RWPE2 (cell line): ENCODE measurements around the gene PCDH15.

Experiments used
- ATAC-seq: fragments of 200-7000 bp; cut with Tn5 transposase; 3 replicates; pipeline ENCODE4 v1.9.1; 2021; ENCODE audit warnings: low read depth
- DNase-seq: peaks from one replicate; pipeline ENCODE4 v3.0.0-alpha.2; 2020; ENCODE audit warnings: low spot score
- H3K27ac ChIP-seq: fragments of 450-650 bp; 2 replicates; pipeline ENCODE4 v1.5.1; 2017; ENCODE audit warnings: mild to moderate bottlenecking; ENCODE audit not compliant: poor library complexity, severe bottlenecking
- H3K27me3 ChIP-seq: fragments of 250-450 bp; sonication (Bioruptor Pico); 2 replicates; pipeline ENCODE4 v1.5.1; 2021; ENCODE audit warnings: mild to moderate bottlenecking, moderate library complexity; ENCODE audit not compliant: insufficient read depth, poor library complexity, severe bottlenecking
- H3K36me3 ChIP-seq: fragments of 250-450 bp; sonication (Bioruptor Pico); 2 replicates; pipeline ENCODE4 v1.5.1; 2020; ENCODE audit warnings: low read depth, mild to moderate bottlenecking, moderate library complexity
- H3K4me1 ChIP-seq: fragments of 250-450 bp; sonication (Bioruptor Pico); 2 replicates; pipeline ENCODE4 v1.5.1; 2021; ENCODE audit warnings: mild to moderate bottlenecking, moderate library complexity; ENCODE audit not compliant: insufficient read depth, poor library complexity, severe bottlenecking
- H3K4me3 ChIP-seq: fragments of 250-450 bp; sonication (Bioruptor Pico); 2 replicates; pipeline ENCODE4 v1.5.1; 2021; ENCODE audit warnings: mild to moderate bottlenecking, moderate library complexity; ENCODE audit not compliant: severe bottlenecking
- H3K9me3 ChIP-seq: fragments of 250-450 bp; sonication (Bioruptor Pico); 2 replicates; pipeline ENCODE4 v1.5.1; 2021; ENCODE audit warnings: mild to moderate bottlenecking, moderate library complexity; ENCODE audit not compliant: severe bottlenecking
- TF ChIP-seq, protein P1 (sequence below): fragments of 450-650 bp; IDR thresholded peaks from one replicate; pipeline ENCODE4 v1.5.1; 2017; ENCODE audit warnings: mild to moderate bottlenecking, moderate library complexity; ENCODE audit not compliant: poor library complexity, severe bottlenecking

The PCDH15 gene

DNA sequence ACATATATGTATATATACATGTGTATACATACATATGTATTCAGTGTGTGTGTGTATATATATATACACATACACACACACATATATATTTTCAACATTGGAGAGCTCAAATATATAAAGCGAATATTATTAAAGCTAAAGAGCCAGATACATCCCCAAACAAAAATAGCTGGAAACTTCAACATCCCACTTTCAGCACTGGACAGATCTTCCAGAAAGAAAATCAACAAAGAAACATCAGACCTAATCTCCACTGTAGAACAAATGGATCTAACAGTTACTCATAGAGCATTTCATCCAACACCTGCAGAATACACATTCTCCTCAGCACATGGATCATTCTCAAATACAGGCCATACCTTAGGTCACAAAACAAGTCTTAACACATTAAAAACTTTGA lies 799.0 kb downstream of the PCDH15 start:
- H3K9me3 ChIP-seq = no peaks in the 10 kb centered on the region
- ATAC-seq (no peak), DNase-seq (no peak)
- TF ChIP-seq, protein P1, sequence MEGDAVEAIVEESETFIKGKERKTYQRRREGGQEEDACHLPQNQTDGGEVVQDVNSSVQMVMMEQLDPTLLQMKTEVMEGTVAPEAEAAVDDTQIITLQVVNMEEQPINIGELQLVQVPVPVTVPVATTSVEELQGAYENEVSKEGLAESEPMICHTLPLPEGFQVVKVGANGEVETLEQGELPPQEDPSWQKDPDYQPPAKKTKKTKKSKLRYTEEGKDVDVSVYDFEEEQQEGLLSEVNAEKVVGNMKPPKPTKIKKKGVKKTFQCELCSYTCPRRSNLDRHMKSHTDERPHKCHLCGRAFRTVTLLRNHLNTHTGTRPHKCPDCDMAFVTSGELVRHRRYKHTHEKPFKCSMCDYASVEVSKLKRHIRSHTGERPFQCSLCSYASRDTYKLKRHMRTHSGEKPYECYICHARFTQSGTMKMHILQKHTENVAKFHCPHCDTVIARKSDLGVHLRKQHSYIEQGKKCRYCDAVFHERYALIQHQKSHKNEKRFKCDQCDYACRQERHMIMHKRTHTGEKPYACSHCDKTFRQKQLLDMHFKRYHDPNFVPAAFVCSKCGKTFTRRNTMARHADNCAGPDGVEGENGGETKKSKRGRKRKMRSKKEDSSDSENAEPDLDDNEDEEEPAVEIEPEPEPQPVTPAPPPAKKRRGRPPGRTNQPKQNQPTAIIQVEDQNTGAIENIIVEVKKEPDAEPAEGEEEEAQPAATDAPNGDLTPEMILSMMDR = no peak
- H3K36me3 ChIP-seq = no peaks in the 10 kb centered on the region
- no peaks in the 10 kb centered on the region for H3K4me1 ChIP-seq
- peaks cover 6% of the 10 kb centered on the region for H3K27me3 ChIP-seq
- H3K27ac ChIP-seq = no peak overlapping the region
- no peak overlapping the region for H3K4me3 ChIP-seq

DNA sequence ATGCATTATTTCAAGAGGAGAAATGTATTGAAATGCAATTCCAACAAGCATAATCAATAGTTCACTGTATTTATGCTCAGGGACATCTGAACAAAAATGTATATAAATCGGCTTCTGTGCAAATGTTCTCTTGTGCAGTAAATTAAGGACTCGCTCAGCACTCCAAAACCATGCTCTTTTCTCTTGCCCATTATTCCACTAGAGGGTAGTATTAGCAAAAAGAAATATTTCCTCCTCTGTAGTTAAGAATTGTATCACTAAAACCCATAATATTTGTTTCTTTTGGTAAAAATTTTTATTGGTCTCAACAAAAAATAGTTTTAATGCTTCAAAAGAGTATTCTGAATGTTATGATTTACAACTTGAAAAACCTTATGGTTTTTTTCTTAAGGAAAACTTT lies 803.1 kb downstream of the PCDH15 start:
- Histone ChIP-seq H3K4me1 (no peaks in the 10 kb centered on the region), H3K27ac (no peak overlapping the region), H3K27me3 (peaks cover 6% of the 10 kb centered on the region), H3K9me3 (no peaks in the 10 kb centered on the region), H3K36me3 (no peaks in the 10 kb centered on the region), H3K4me3 (no peak overlapping the region)
- no peak for DNase-seq
- peak; percentile 35; the same call in 1 of the 3 replicates for ATAC-seq
- TF ChIP-seq, protein P1 = peak; percentile 62

DNA sequence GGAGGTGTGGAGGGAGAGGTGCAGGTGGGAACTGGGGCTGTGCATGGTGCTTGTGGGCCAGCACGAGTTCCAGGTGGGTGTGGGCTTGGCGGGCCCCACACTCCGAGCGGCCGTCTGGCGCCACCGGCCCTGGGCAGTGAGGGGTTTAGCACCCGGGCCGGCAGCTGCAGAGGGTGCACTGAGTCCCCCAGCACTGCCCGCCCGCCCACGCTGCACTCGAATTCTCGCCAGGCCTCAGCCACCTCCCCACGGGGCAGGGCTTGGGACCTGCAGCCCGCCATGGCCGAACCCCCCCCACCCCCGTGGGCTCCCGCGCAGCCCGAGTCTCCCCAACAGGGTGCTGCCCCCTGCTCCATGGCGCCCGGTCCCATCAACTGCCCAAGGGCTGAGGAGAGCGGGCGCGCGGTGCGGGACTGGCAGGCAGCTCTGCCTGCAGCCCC lies 810.2 kb downstream of the PCDH15 start:
- Histone ChIP-seq H3K9me3 (no peaks in the 10 kb centered on the region), H3K4me3 (no peak overlapping the region), H3K36me3 (no peaks in the 10 kb centered on the region), H3K27ac (no peak overlapping the region), H3K27me3 (no peaks in the 10 kb centered on the region), H3K4me1 (no peaks in the 10 kb centered on the region)
- ATAC-seq (no peak), DNase-seq (no peak)
- TF ChIP-seq, protein P1 = no peak

DNA sequence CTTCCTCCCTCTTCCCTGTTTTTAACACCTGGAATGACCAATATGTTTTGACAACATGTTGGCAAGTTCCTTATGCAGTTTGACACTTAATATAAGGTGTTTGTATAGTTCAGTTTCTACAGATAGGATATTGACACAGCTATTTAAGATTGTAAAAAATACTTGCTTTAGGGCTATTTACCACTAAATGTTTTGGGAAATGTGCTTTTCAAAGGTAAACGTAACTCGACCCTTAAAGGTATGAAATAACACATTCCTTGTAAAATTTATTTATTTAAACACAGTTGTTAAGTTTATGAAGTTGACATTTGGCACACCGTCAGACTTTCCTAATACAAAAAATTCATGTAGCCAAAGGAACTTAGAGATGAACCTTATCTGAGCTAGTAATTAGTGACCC lies 817.6 kb downstream of the PCDH15 start:
- no peaks in the 10 kb centered on the region for H3K9me3 ChIP-seq
- TF ChIP-seq, protein P1 = no peak
- DNase-seq = no peak

DNA sequence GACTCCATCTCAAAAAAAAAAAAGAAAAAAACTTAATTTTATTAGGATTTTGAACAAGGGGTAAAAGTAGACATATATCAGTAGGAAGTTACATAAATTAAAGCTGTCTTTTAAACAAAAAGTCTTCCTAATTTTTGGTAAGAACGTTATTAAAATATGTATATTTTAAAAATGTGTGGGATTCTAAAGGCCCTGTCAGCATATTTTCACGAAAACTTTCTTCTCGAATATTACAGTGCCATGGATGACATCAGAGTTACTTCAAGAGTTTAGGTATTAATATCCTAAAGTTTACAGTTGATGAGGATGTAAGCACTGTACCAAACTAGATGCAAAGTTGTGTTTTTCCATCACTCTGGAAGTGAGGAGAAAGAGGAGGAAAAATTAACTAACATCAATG lies 820.8 kb downstream of the PCDH15 start:
- no peaks in the 10 kb centered on the region for H3K27me3 ChIP-seq
- H3K36me3 ChIP-seq = no peaks in the 10 kb centered on the region
- no peaks in the 10 kb centered on the region for H3K9me3 ChIP-seq
- TF ChIP-seq, protein P1 = no peak
- H3K27ac ChIP-seq = no peak overlapping the region
- H3K4me3 ChIP-seq = no peak overlapping the region
- no peak for ATAC-seq
- H3K4me1 ChIP-seq = no peaks in the 10 kb centered on the region
- DNase-seq = no peak

More for the DNA sequence above, 817.6 kb downstream of the PCDH15 start:
- H3K4me1 ChIP-seq = no peaks in the 10 kb centered on the region
- H3K4me3 ChIP-seq = no peak overlapping the region
- no peak overlapping the region for H3K27ac ChIP-seq
- no peaks in the 10 kb centered on the region for H3K27me3 ChIP-seq
- no peaks in the 10 kb centered on the region for H3K36me3 ChIP-seq
- no peak for ATAC-seq
